Heart left ventricle (tissue), 13 donors: ENCODE results near the gene TBX2.

Source experiments
- CTCF ChIP-seq, 12 donors: fragments of 200-600 bp; sonication (generic) in 4 of 12; IDR thresholded peaks; one replicate each; pipeline versions ENCODE4 v1.5.0 to v1.8.0; 2018 to 2022; ENCODE audit warnings: antibody characterized with exemption in 12 of 12, mild to moderate bottlenecking in 5 of 12
- POLR2A ChIP-seq, 2 donors: fragments of 450-650 bp; IDR thresholded peaks; one replicate each; pipeline ENCODE4 v1.6.1; 2017; ENCODE audit warnings: antibody characterized with exemption in 2 of 2, mild to moderate bottlenecking in 2 of 2, moderate library complexity in 2 of 2
- donor health status: ischemic (EF 13 %, LVEDD 7.1; RV severe dilation, severe dysfunction).
- donor health status: DM: no; HTN: yes; CAD: no.
- donor health status: DM: no; HTN: no; CAD: no.
- donor health status: ischemic (EF 25% LVEDD 6.9; RV normal size, moderate dysfunction).
- donor health status: ischemic (EF 25% LVEDD 5.7; RV mildly dilated, moderate dysfunction).
- donor health status: ischemic (EF 35%, LVEDD 5.7; RV mildly dilated, moderate dysfunction).
- donor health status: nonischemic (EF 11% LVEDD 7.7; RV severe dilation, severe dysfunction).
- donor health status: DM: yes; HTN: yes; CAD: no.
- donor health status: PGD.
- donor health status: ischemic (EF 29% LVEDD 5.4; RV normal size, mild dysfunction).
- donor health status: nonischemic (EF 23%, LVEDD 6.1; RV moderate dilation, normal function).

- no peak for TF ChIP-seq CTCF (IDR thresholded peaks at IDR 0.05)
- no peak for TF ChIP-seq POLR2A (IDR thresholded peaks at IDR 0.05)
Observed at GRCh38 chr17:61383689-61384201, 15.9 kb upstream of the TBX2 start.
